NCI-H524 (cell line): ENCODE data around the gene NKPD1.

Experiments used
- DNase-seq, 2 experiments: peaks; one replicate each; lab custom pipeline; 2025; lab: John Stamatoyannopoulos, UW

Gene NKPD1

DNA sequence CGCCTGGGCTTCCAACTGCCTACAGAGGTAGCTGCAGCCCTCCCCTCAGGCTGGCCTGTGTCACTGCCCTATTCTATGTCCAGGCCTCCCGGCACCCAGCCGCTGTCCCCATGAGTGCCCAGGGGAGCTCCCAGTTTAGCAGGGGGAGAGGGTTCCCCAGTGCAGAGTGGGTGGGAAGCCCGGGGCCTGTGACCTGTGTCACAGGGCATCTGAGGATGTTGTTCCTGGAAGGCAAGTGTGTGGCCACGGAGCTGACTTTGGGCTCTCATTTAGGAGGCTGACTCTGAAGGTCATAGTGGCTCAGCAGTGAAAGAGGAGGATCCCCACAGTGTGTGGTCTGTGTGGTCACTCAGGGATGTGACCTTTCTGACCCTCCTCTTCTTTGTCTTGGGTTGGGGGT, 42.7 kb downstream of the NKPD1 start:
- DNase-seq = no peak

GRCh38 chr19:45117671-45118070, 43.1 kb downstream of the NKPD1 start:
- DNase-seq = no peak

- DNase-seq = peak; percentile 43 to 80
Observed at GRCh38 chr19:45117167-45117594, 43.6 kb downstream of the NKPD1 start.

- peak; percentile 96 to 98 for DNase-seq
Observed at GRCh38 chr19:45115809-45116615, 44.8 kb downstream of the NKPD1 start.

DNA sequence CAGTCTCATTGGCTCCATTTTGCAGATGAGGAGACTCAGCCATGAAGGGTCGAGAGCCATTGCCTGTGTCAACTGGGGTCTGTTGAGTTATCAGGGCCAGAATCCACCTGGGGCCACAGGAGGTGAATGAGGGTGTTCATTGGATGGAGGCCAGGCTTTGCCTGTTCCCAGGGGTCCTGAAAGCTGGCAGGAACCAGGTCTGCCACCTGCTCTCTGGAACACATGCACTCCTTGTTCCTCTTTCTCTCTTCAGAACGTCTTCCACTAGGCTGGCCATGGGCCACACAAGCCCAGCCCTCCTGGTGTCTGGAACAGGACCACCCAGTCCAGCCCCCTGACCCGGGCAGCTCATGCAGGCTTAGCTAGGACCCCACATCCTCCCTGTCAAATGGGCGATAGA, 46.7 kb downstream of the NKPD1 start:
- no peak for DNase-seq

GRCh38 chr19:45113628-45114027, 47.2 kb downstream of the NKPD1 start:
- no peak for DNase-seq

- DNase-seq = no peak
Observed at GRCh38 chr19:45112111-45112827, 48.5 kb downstream of the NKPD1 start.
